ENCODE data around the gene CEP112. TPM values are rescaled to one million over a fixed set of nuclear protein-coding genes. Genes with fewer than 3 reads are reported as not detected.

The CEP112 gene
- total and polyA plus RNA-seq, 7 donors = 4.5 to 19.4 (median 9.7) TPM

DNA sequence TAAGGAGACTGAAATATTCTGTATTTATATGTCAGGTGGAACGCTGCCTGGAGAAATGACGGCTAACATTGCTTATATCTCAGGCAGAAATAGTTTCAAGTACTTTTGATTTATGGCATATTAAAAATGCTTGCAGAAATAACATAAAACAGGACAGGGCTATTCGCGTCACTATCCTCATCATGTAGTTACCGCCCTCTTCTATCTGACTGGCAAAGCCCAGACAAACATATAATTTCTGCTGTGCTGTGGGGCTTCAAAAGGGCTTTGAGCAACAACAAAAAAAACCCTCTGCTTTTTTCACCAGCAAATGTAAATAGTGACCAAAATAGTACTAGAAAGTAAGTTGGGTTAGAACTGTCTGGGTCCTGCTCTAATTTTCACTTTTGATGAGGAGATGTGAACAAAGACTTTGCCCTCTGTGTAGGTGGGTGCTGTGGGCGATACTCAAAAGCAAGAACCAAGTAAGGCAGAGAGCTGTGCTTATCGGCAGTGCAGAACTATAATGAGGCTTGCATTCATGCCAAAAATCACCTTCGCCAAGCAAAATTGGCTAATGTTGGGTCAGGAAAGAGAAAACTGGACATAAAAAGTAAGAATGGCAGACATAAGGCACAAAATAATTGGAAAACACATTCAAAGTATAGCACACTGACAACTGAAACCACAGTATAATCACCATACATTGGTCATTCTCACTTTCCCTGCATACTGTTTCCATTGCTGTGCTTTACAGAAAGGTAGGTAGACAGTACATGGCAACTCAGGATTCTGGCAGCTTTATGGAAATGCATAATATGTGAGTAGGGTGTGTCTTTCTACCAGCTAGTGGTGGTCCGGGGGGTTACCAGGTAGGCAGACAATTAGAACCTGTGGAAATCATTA is 479.3 kb downstream of the CEP112 start:
- no peak for ATAC-seq
- Histone ChIP-seq H3K27ac (no peak overlapping the region), H3K4me3 (no peak overlapping the region), H3K4me1 (no peaks in the 10 kb centered on the region), H3K36me3 (ENCODE audit: insufficient read depth in 1 of 2, low read depth in 1 of 2) (no peaks in the 10 kb centered on the region), H3K9me3 (no peaks in the 10 kb centered on the region), H3K27me3 (ENCODE audit: insufficient read depth in 3 of 3, low read length in 2 of 3) (no peaks in the 10 kb centered on the region)
- DNase-seq = no peak
- 91 to 96% (median 92%) methylated on average over 9 of the region's 9 CpGs for WGBS, 3 donors
- no peak for TF ChIP-seq CTCF (IDR thresholded peaks at IDR 0.05)
- intact Hi-C loops (cut with DNase I) = no loop called here

GRCh38 chr17:65711671-65712276 is 480.2 kb downstream of the CEP112 start:
- WGBS, 3 donors = 90 to 92% (median 90%) methylated on average over 8 of the region's 8 CpGs
- TF ChIP-seq CTCF (IDR thresholded peaks at IDR 0.05) = no peak
- H3K4me3 ChIP-seq = no peak overlapping the region
- no peak overlapping the region for H3K27ac ChIP-seq
- H3K36me3 ChIP-seq (ENCODE audit: insufficient read depth in 1 of 2, low read depth in 1 of 2) = no peaks in the 10 kb centered on the region
- ATAC-seq (no peak), DNase-seq (no peak)
- intact Hi-C loops (cut with DNase I) = no loop called here
- peaks cover 0 to 1% (median 0%) of the 10 kb centered on the region in 3 donors for H3K27me3 ChIP-seq (ENCODE audit: insufficient read depth in 3 of 3, low read length in 2 of 3)
- H3K4me1 ChIP-seq = no peaks in the 10 kb centered on the region
- no peaks in the 10 kb centered on the region for H3K9me3 ChIP-seq

- no peak for TF ChIP-seq CTCF (IDR thresholded peaks at IDR 0.05)
- 29 to 54% (median 54%) methylated on average over 2 of the region's 2 CpGs for WGBS, 3 donors
These were observed 484.2 kb downstream of the CEP112 start for GRCh38 chr17:65707780-65708179.

DNA sequence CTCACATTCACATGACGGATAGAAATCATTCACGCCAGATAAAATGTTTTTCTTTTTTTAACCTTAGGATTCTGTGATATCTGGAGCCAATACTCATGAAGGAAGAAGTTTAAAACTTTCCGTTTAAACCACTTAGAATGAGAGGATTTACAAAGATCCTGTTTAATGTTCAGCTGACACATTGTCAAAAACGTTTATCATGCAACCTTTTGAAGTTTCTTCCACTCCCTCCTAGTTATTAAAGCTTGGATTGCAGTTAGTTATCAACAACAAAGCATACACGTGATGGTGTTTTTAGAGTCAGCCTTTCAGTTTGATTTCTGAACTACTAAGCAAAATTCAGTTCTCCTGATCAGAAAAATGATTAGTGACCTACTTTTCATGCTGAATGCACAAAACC is 487.2 kb downstream of the CEP112 start:
- ATAC-seq = no peak
- no peaks in the 10 kb centered on the region for H3K9me3 ChIP-seq
- no peak for DNase-seq
- intact Hi-C loops (cut with DNase I) = no loop called here
- no peaks in the 10 kb centered on the region for H3K36me3 ChIP-seq (ENCODE audit: insufficient read depth in 1 of 2, low read depth in 1 of 2)
- H3K4me3 ChIP-seq = no peak overlapping the region
- H3K4me1 ChIP-seq = no peaks in the 10 kb centered on the region
- 89 to 90% (median 90%) methylated on average over 5 of the region's 5 CpGs for WGBS, 3 donors
- TF ChIP-seq CTCF (IDR thresholded peaks at IDR 0.05) = no peak
- H3K27ac ChIP-seq = no peak overlapping the region
- H3K27me3 ChIP-seq (ENCODE audit: insufficient read depth in 3 of 3, low read length in 2 of 3) = peaks cover 0 to 3% (median 0%) of the 10 kb centered on the region in 3 donors

More at GRCh38 chr17:65707780-65708179, 484.2 kb downstream of the CEP112 start:
- H3K4me3 ChIP-seq = no peak overlapping the region
- H3K27me3 ChIP-seq (ENCODE audit: insufficient read depth in 3 of 3, low read length in 2 of 3) = peaks cover 0 to 3% (median 0%) of the 10 kb centered on the region in 3 donors
- H3K27ac ChIP-seq = no peak overlapping the region
- H3K4me1 ChIP-seq = no peaks in the 10 kb centered on the region
- DNase-seq (no peak), ATAC-seq (no peak)
- no peaks in the 10 kb centered on the region for H3K36me3 ChIP-seq (ENCODE audit: insufficient read depth in 1 of 2, low read depth in 1 of 2)
- H3K9me3 ChIP-seq = no peaks in the 10 kb centered on the region
- intact Hi-C loops (cut with DNase I) = no loop called here
